Stomach (tissue), 4 donors: ENCODE measurements around the gene KIF6.

Source experiments
- CTCF ChIP-seq, 7 experiments: fragments of 450-650 bp in 4 of 7; fragments of 200-600 bp in 3 of 7; sonication (generic) in 3 of 7; IDR thresholded peaks; one replicate each; pipeline ENCODE4 v1.5.1; 2016 to 2019; ENCODE audit warnings: antibody characterized with exemption in 7 of 7, control low read depth in 2 of 7, mild to moderate bottlenecking in 1 of 7
- EP300 ChIP-seq: sonication (generic); formaldehyde crosslinking; IDR thresholded peaks from one replicate; pipeline ENCODE4 v1.6.1; 2017; ENCODE audit warnings: antibody characterized with exemption
- POLR2A ChIP-seq, 4 donors: fragments of 450-650 bp; IDR thresholded peaks; one replicate each; pipeline ENCODE4 v1.6.1; 2016; ENCODE audit warnings: antibody characterized with exemption in 4 of 4, control low read depth in 2 of 4, mild to moderate bottlenecking in 1 of 4, moderate library complexity in 1 of 4
- POLR2AphosphoS5 ChIP-seq, 3 donors: sonication (generic); formaldehyde crosslinking; IDR thresholded peaks; one replicate each; pipeline ENCODE4 v1.6.1; 2016; ENCODE audit warnings: antibody characterized with exemption in 3 of 3

GRCh38 chr6:39400026-39400425, 325.2 kb downstream of the KIF6 start:
- no peak for TF ChIP-seq CTCF (IDR thresholded peaks at IDR 0.05)
- no peak for TF ChIP-seq EP300
- TF ChIP-seq POLR2A (IDR thresholded peaks at IDR 0.05), result no peak
- TF ChIP-seq POLR2AphosphoS5 (IDR thresholded peaks at IDR 0.05), result no peak
